K562 (cell line): ENCODE measurements around the gene ATL1. TPM values are rescaled to one million over a fixed set of nuclear protein-coding genes. Genes with fewer than 3 reads are reported as not detected.

ENCODE experiments used
- CBX1 ChIP-seq: sonication (generic); IDR thresholded peaks from 2 replicates; pipeline ENCODE4 v1.6.1; 2016; ENCODE audit warnings: antibody characterized with exemption, low read depth, mild to moderate bottlenecking
- CBX5 ChIP-seq: IDR thresholded peaks from 2 replicates; pipeline ENCODE4 v1.6.1; 2014; ENCODE audit warnings: low read depth, borderline replicate concordance
- CCNT2 ChIP-seq: IDR thresholded peaks from 2 replicates; pipeline ENCODE4 v1.6.1; 2011; ENCODE audit warnings: borderline replicate concordance, low read depth, mild to moderate bottlenecking, moderate library complexity, mixed read lengths, low read length; ENCODE audit not compliant: insufficient read length; ENCODE audit errors: extremely low read depth
- CTCFL ChIP-seq: IDR thresholded peaks from 2 replicates; pipeline ENCODE4 v1.6.1; 2011; ENCODE audit warnings: borderline replicate concordance, low read depth, mild to moderate bottlenecking, moderate library complexity, low read length; ENCODE audit not compliant: insufficient read depth, poor library complexity, severe bottlenecking
- DIDO1 ChIP-seq: fragments of 450-650 bp; IDR thresholded peaks from 2 replicates; pipeline ENCODE4 v1.6.1; 2016; ENCODE audit warnings: low read depth, missing biosample characterization, missing genetic modification characterization
- E4F1 ChIP-seq: fragments of 250-450 bp; sonication (Bioruptor Pico); IDR thresholded peaks from 2 replicates; pipeline ENCODE4 v1.5.0; 2021; ENCODE audit warnings: mild to moderate bottlenecking, borderline replicate concordance
- HOXB6 ChIP-seq: fragments of 250-450 bp; sonication (Bioruptor Pico); IDR thresholded peaks from 2 replicates; pipeline ENCODE4 v1.5.1; 2022; ENCODE audit warnings: mild to moderate bottlenecking, borderline replicate concordance
- KHSRP ChIP-seq: fragments of 450-650 bp; IDR thresholded peaks from 2 replicates; pipeline ENCODE4 v1.6.1; 2017
- KLF1 ChIP-seq: fragments of 450-650 bp; IDR thresholded peaks from 2 replicates; pipeline ENCODE4 v1.6.1; 2016; ENCODE audit warnings: missing genetic modification characterization, missing compliant biosample characterization
- KLF16 ChIP-seq: IDR thresholded peaks from 2 replicates; pipeline ENCODE4 v1.6.1; 2016; ENCODE audit warnings: antibody characterized with exemption
- MNT ChIP-seq, 2 experiments: fragments of 450-650 bp; conservative IDR thresholded peaks; 2 replicates each; pipeline ENCODE4 v1.6.1; 2017; ENCODE audit warnings: mild to moderate bottlenecking in 2 of 2, moderate library complexity in 2 of 2
- MXI1 ChIP-seq: IDR thresholded peaks from 2 replicates; pipeline ENCODE4 v1.6.1; 2011; ENCODE audit warnings: low read depth, mild to moderate bottlenecking, improper control_type of control experiment, low read length
- PBX2 ChIP-seq, 2 experiments: IDR thresholded peaks in 1 of 2; conservative IDR thresholded peaks in 1 of 2; 2 replicates each; pipeline ENCODE4 v1.6.1; 2016; ENCODE audit warnings: low read depth in 2 of 2, mild to moderate bottlenecking in 1 of 2, missing compliant biosample characterization in 1 of 2, missing genetic modification characterization in 1 of 2, moderate library complexity in 1 of 2
- SMAD2 ChIP-seq: fragments of 150-350 bp; IDR thresholded peaks from 2 replicates; pipeline ENCODE4 v1.6.1; 2014; ENCODE audit warnings: low read depth, mild to moderate bottlenecking, low read length
- SMC3 ChIP-seq: conservative IDR thresholded peaks from 2 replicates; pipeline ENCODE4 v1.6.1; 2011; ENCODE audit warnings: low read depth, low read length, improper control_type of control experiment; ENCODE audit not compliant: insufficient read depth
- ZBTB9 ChIP-seq: fragments of 450-650 bp; formaldehyde crosslinking; IDR thresholded peaks from 2 replicates; pipeline ENCODE4 v1.4.0; 2020; ENCODE audit warnings: mild to moderate bottlenecking, moderate library complexity
- polyA plus RNA-seq, 8 experiments: library from polyadenylated mRNA; depleted of rRNA in 4 of 8; stranded (reverse) in 5 of 8; unstranded in 3 of 8; fragments of >200 nt; fragmentation: Nextera tagmentation in 2 of 8; fragmentation: Illumina TruSeq in 1 of 8; extraction: Ambion mirVana in 2 of 8; extraction: Trizol in 1 of 8; gene quantifications; 2 replicates each; pipeline versions ENCODE4 v1.2.1 to v1.2.3, GENCODE V29; 2011 to 2014; ENCODE audit warnings: inconsistent platforms in 1 of 8, missing spikeins in 1 of 8
- total RNA-seq, 7 experiments: library from RNA; depleted of rRNA in 6 of 7; stranded (reverse); fragments of >200 nt in 6 of 7; fragmentation: Illumina TruSeq in 2 of 7; extraction: Trizol in 2 of 7; gene quantifications; 2 replicates each; pipeline versions ENCODE4 v1.2.1 to v1.2.3, GENCODE V29; 2011 to 2021; ENCODE audit warnings: low replicate concordance in 1 of 7

Gene ATL1
- total and polyA plus RNA-seq, 9 of the 15 experiments (the other 6 are each of a cell fraction or from before 2014, with no cell fraction given): 0.04 to 0.16 (median 0.07) TPM; not detected in 4

- TF ChIP-seq KHSRP: no peak
- TF ChIP-seq CCNT2: no peak
- peak; percentile 46 for TF ChIP-seq CTCFL
- peak; percentile 54; the same call in 1 of the 2 replicates for TF ChIP-seq CBX1
- no peak for TF ChIP-seq KLF16
- no peak for TF ChIP-seq SMAD2
- no peak for TF ChIP-seq KLF1 (tag)
- no peak for TF ChIP-seq HOXB6
- peak; percentile 81 for TF ChIP-seq SMC3
- TF ChIP-seq MNT (conservative IDR thresholded peaks at IDR 0.05): peak; percentile 68 to 83
- TF ChIP-seq CBX5: no peak
- no peak for TF ChIP-seq ZBTB9 (CRISPR knock-in tag)
- no peak for TF ChIP-seq E4F1 (CRISPR knock-in tag)
- TF ChIP-seq DIDO1 (tag): no peak
- TF ChIP-seq PBX2 (CRISPR knock-in tag; IDR thresholded peaks at IDR 0.05; ENCODE audit: low read depth): no peak
- TF ChIP-seq PBX2 (tag; conservative IDR thresholded peaks at IDR 0.05; ENCODE audit: low read depth): no peak
- peak; percentile 66 for TF ChIP-seq MXI1
Observed at GRCh38 chr14:50532502-50533240, 27.3 kb upstream of the ATL1 start, which contains the start of gene MAP4K5 (continued).
